GM19035 (cell line): ENCODE results near the gene MORC3.
"Not testable (repeated sequence)": the region's sequence is repeated elsewhere in the genome, so short reads cannot be mapped to it uniquely, and the experiment has no call there.

Source experiments
- ATAC-seq: cut with Tn5 transposase; IDR thresholded peaks from one replicate; pipeline ENCODE4 v1.9.1; 2021; ENCODE audit not compliant: unreplicated experiment

MORC3 gene

GRCh38 chr21:36323032-36323431, 3.0 kb downstream of the MORC3 start:
- ATAC-seq, result no peak

GRCh38 chr21:36325373-36326010, 5.5 kb downstream of the MORC3 start:
- ATAC-seq, result no peak

GRCh38 chr21:36330904-36331303, 10.9 kb downstream of the MORC3 start:
- no peak for ATAC-seq

GRCh38 chr21:36337099-36337509, 17.1 kb downstream of the MORC3 start:
- ATAC-seq, result no peak

GRCh38 chr21:36338975-36339374, 19.0 kb downstream of the MORC3 start:
- ATAC-seq, result no peak

GRCh38 chr21:36342581-36342980, 22.6 kb downstream of the MORC3 start:
- not testable (repeated sequence) for ATAC-seq

GRCh38 chr21:36344931-36345330, 24.9 kb downstream of the MORC3 start:
- no peak for ATAC-seq

- ATAC-seq, result no peak
Observed at GRCh38 chr21:36347278-36347961, 27.4 kb downstream of the MORC3 start.

- no peak for ATAC-seq
Observed at GRCh38 chr21:36347962-36348328, 27.9 kb downstream of the MORC3 start.

- ATAC-seq, result no peak
Observed at GRCh38 chr21:36349315-36349714, 29.3 kb downstream of the MORC3 start.

- no peak for ATAC-seq
Observed at GRCh38 chr21:36350282-36350910, 30.4 kb downstream of the MORC3 start.

GRCh38 chr21:36354918-36355680, 35.1 kb downstream of the MORC3 start:
- ATAC-seq, result no peak

GRCh38 chr21:36355868-36356267, 35.9 kb downstream of the MORC3 start:
- no peak for ATAC-seq

GRCh38 chr21:36359185-36359584, 39.2 kb downstream of the MORC3 start:
- no peak for ATAC-seq

GRCh38 chr21:36369064-36369685, 49.2 kb downstream of the MORC3 start:
- ATAC-seq, result no peak

- ATAC-seq, result no peak
Observed at GRCh38 chr21:36375994-36376393, 56.0 kb downstream of the MORC3 start.

GRCh38 chr21:36377391-36377842, 57.4 kb downstream of the MORC3 start:
- ATAC-seq, result no peak

- ATAC-seq, result no peak
Observed at GRCh38 chr21:36379251-36379650, 59.3 kb downstream of the MORC3 start.

- no peak for ATAC-seq
Observed at GRCh38 chr21:36381841-36382589, 62.0 kb downstream of the MORC3 start.

GRCh38 chr21:36382722-36383121, 62.7 kb downstream of the MORC3 start:
- ATAC-seq, result not testable (repeated sequence)
